Fibroblast of peridontal ligament (primary cell): ENCODE data around the gene CD28.

Experiments
- DNase-seq: peaks from one replicate; pipeline ENCODE4 v3.0.0-alpha.2; 2010; ENCODE audit errors: extremely low read depth

Gene CD28

GRCh38 chr2:203714112-203714511, 7.7 kb downstream of the CD28 start:
- DNase-seq = no peak

- DNase-seq = no peak
Observed at GRCh38 chr2:203715744-203716143, 9.3 kb downstream of the CD28 start.

GRCh38 chr2:203718087-203718486, 11.6 kb downstream of the CD28 start:
- no peak for DNase-seq

- DNase-seq = no peak
Observed at GRCh38 chr2:203719456-203720410, 13.3 kb downstream of the CD28 start.

GRCh38 chr2:203720915-203721672, 14.7 kb downstream of the CD28 start:
- no peak for DNase-seq

GRCh38 chr2:203721781-203722300, 15.4 kb downstream of the CD28 start:
- no peak for DNase-seq

- peak; percentile 27 for DNase-seq
Observed at GRCh38 chr2:203722411-203722810, 16.0 kb downstream of the CD28 start.

- DNase-seq = peak; percentile 40
Observed at GRCh38 chr2:203728321-203728720, 21.9 kb downstream of the CD28 start.

- DNase-seq = peak; percentile 81
Observed at GRCh38 chr2:203730076-203730729, 23.8 kb downstream of the CD28 start.

GRCh38 chr2:203730883-203731282, 24.4 kb downstream of the CD28 start:
- no peak for DNase-seq

- DNase-seq = no peak
Observed at GRCh38 chr2:203732092-203732952, 25.9 kb downstream of the CD28 start.

GRCh38 chr2:203732953-203733510, 26.6 kb downstream of the CD28 start:
- DNase-seq = no peak

- DNase-seq = no peak
Observed at GRCh38 chr2:203733684-203734083, 27.2 kb downstream of the CD28 start.

- no peak for DNase-seq
Observed at GRCh38 chr2:203734276-203734983, 28.0 kb downstream of the CD28 start.

GRCh38 chr2:203737360-203737759, 30.9 kb downstream of the CD28 start:
- DNase-seq = no peak

- DNase-seq = no peak
Observed at GRCh38 chr2:203739351-203739750, 32.9 kb downstream of the CD28 start.

GRCh38 chr2:203740871-203741281, 34.4 kb downstream of the CD28 start:
- no peak for DNase-seq

GRCh38 chr2:203741566-203741965, 35.1 kb downstream of the CD28 start:
- DNase-seq = no peak

GRCh38 chr2:203743441-203743981, 37.1 kb downstream of the CD28 start:
- DNase-seq = peak; percentile 84

- DNase-seq = no peak
Observed at GRCh38 chr2:203744091-203744490, 37.7 kb downstream of the CD28 start.
